Mesenchymal stem cell (in vitro differentiated cells and primary cell): ENCODE measurements around the gene PAQR9.

Source experiments
- DNase-seq: peaks from one replicate; pipeline ENCODE4 v3.0.0-alpha.2; 2013
- H2AFZ ChIP-seq: one replicate; pipeline ENCODE4 v1.6.1; 2013; ENCODE audit warnings: low read depth, mild to moderate bottlenecking, control low read depth, inconsistent platforms, low read length, moderate library complexity
- H2AK5ac ChIP-seq: 2 replicates; pipeline ENCODE4 v1.6.1; 2013; ENCODE audit warnings: low read length, moderate library complexity, mild to moderate bottlenecking, inconsistent platforms; ENCODE audit not compliant: severe bottlenecking
- H2BK120ac ChIP-seq: one replicate; pipeline ENCODE4 v1.6.1; 2013; ENCODE audit warnings: low read depth, mild to moderate bottlenecking, inconsistent platforms, low read length, moderate library complexity
- H2BK12ac ChIP-seq, 2 experiments: one replicate each; pipeline ENCODE4 v1.6.1; 2013; ENCODE audit warnings: inconsistent platforms in 2 of 2, low read length in 2 of 2, mild to moderate bottlenecking in 2 of 2, moderate library complexity in 2 of 2, control low read depth in 1 of 2
- H2BK15ac ChIP-seq: one replicate; pipeline ENCODE4 v1.6.1; 2013; ENCODE audit warnings: mild to moderate bottlenecking, low read depth, inconsistent platforms; ENCODE audit not compliant: poor library complexity, severe bottlenecking
- H2BK5ac ChIP-seq: 2 replicates; pipeline ENCODE4 v1.6.1; 2013; ENCODE audit warnings: low read depth, mild to moderate bottlenecking, low read length, control low read depth, inconsistent platforms; ENCODE audit not compliant: poor library complexity, severe bottlenecking
- H3K14ac ChIP-seq, 2 experiments: one replicate each; pipeline ENCODE4 v1.6.1; 2013; ENCODE audit warnings: inconsistent platforms in 2 of 2, low read length in 2 of 2, control low read depth in 1 of 2, mild to moderate bottlenecking in 1 of 2, moderate library complexity in 1 of 2
- H3K18ac ChIP-seq, 2 experiments: one replicate each; pipeline ENCODE4 v1.6.1; 2013; ENCODE audit warnings: inconsistent platforms in 2 of 2, low read length in 2 of 2, control low read depth in 1 of 2, low read depth in 1 of 2, mild to moderate bottlenecking in 1 of 2
- H3K23ac ChIP-seq, 2 experiments: one replicate each; pipeline ENCODE4 v1.6.1; 2013; ENCODE audit warnings: inconsistent platforms in 2 of 2, low read length in 2 of 2, mild to moderate bottlenecking in 2 of 2, moderate library complexity in 2 of 2, control low read depth in 1 of 2
- H3K27ac ChIP-seq: 2 replicates; pipeline ENCODE4 v1.5.1; 2013; ENCODE audit warnings: mild to moderate bottlenecking, moderate library complexity, low read length, control low read depth, inconsistent platforms; ENCODE audit not compliant: poor library complexity, severe bottlenecking
- H3K27me3 ChIP-seq, 2 experiments: 2 replicates each; pipeline versions ENCODE4 v1.6.1 to v1.7.0; 2013; ENCODE audit warnings: low read length in 2 of 2, mild to moderate bottlenecking in 2 of 2, moderate library complexity in 2 of 2, control low read depth in 1 of 2, inconsistent platforms in 1 of 2; ENCODE audit not compliant: control insufficient read depth in 1 of 2, insufficient read depth in 1 of 2
- H3K36me3 ChIP-seq, 2 experiments: 2 replicates each; pipeline versions ENCODE4 v1.6.1 to v1.7.0; 2013; ENCODE audit warnings: low read length in 2 of 2, control low read depth in 1 of 2, inconsistent platforms in 1 of 2, low read depth in 1 of 2, mild to moderate bottlenecking in 1 of 2; ENCODE audit not compliant: insufficient read depth in 2 of 2, control insufficient read depth in 1 of 2
- H3K4ac ChIP-seq, 2 experiments: one replicate each; pipeline ENCODE4 v1.6.1; 2013; ENCODE audit warnings: inconsistent platforms in 2 of 2, low read length in 2 of 2, mild to moderate bottlenecking in 2 of 2, moderate library complexity in 2 of 2, control low read depth in 1 of 2, low read depth in 1 of 2
- H3K4me1 ChIP-seq: 2 replicates; pipeline ENCODE4 v1.6.1; 2013; ENCODE audit warnings: low read depth, low read length, control low read depth; ENCODE audit not compliant: control insufficient read depth, insufficient read depth
- H3K4me2 ChIP-seq: 2 replicates; pipeline ENCODE4 v1.6.1; 2013; ENCODE audit warnings: low read length, mild to moderate bottlenecking, inconsistent platforms; ENCODE audit not compliant: poor library complexity, severe bottlenecking
- H3K4me3 ChIP-seq, 2 experiments: 2 replicates each; pipeline versions ENCODE4 v1.5.1 to v1.7.0; 2013; ENCODE audit warnings: low read length in 2 of 2, mild to moderate bottlenecking in 2 of 2, control low read depth in 1 of 2, low read depth in 1 of 2; ENCODE audit not compliant: insufficient read depth in 1 of 2
- H3K79me1 ChIP-seq: replicated peaks from 2 replicates; pipeline ENCODE4 v1.6.1; 2013; ENCODE audit warnings: mild to moderate bottlenecking, control low read depth, low read length, inconsistent platforms; ENCODE audit not compliant: poor library complexity, severe bottlenecking
- H3K9ac ChIP-seq: 2 replicates; pipeline ENCODE4 v1.7.0; 2013; ENCODE audit warnings: mild to moderate bottlenecking, low read length, moderate library complexity
- H3K9me3 ChIP-seq: 2 replicates; pipeline ENCODE4 v1.7.0; 2013; ENCODE audit warnings: mild to moderate bottlenecking, low read length; ENCODE audit not compliant: control insufficient read depth
- H4K8ac ChIP-seq: one replicate; pipeline ENCODE4 v1.6.1; 2013; ENCODE audit warnings: inconsistent platforms, mild to moderate bottlenecking, low read length, moderate library complexity
- H4K91ac ChIP-seq: one replicate; pipeline ENCODE4 v1.6.1; 2013; ENCODE audit warnings: mild to moderate bottlenecking, low read length, inconsistent platforms
- WGBS: methylation state at CpG from one replicate; pipeline ENCODE4 v1.1.7; 2013; ENCODE audit warnings: mixed read lengths; 5-methylcytosine and 5-hydroxymethylcytosine counted together

PAQR9 gene

DNA sequence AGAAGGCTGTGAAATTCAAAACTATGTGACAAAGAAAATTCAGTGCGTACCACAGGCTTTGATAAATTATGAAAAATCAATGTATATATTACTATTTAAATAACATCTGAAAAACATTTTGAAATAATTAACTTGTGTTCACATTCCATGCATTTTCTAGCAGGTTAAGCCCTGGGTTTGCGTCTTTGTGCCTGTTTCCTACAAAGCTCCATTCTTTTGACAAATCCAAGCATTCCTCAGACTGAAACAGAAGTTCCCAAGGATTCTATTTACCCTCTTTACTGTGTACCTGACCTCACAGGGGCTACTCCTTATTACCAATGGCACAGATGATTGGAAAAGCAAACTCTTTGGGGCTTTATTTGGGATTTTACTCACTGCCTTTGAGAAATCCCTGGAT, 1.9 kb downstream of the PAQR9 start:
- H2AFZ ChIP-seq: no peak overlapping the region
- no peak overlapping the region for H4K8ac ChIP-seq
- no peak overlapping the region for H3K23ac ChIP-seq
- no peak overlapping the region for H4K91ac ChIP-seq
- no peak overlapping the region for H3K4me3 ChIP-seq
- H3K14ac ChIP-seq: no peak overlapping the region
- H3K36me3 ChIP-seq: no peaks in the 10 kb centered on the region
- H2BK120ac ChIP-seq: no peak overlapping the region
- no peak overlapping the region for H3K4me2 ChIP-seq
- DNase-seq: no peak
- H2AK5ac ChIP-seq: no peak overlapping the region
- H3K9me3 ChIP-seq: no peaks in the 10 kb centered on the region
- no peak overlapping the region for H3K4ac ChIP-seq
- peaks cover 18% of the 10 kb centered on the region for H3K4me1 ChIP-seq
- H3K9ac ChIP-seq: no peak overlapping the region
- no peak overlapping the region for H2BK5ac ChIP-seq
- WGBS: 98% methylated on average over 1 of the region's 2 CpGs
- no peak overlapping the region for H3K18ac ChIP-seq
- H3K27me3 ChIP-seq: peaks cover 0 to 13% of the 10 kb centered on the region in 2 experiments
- no peak overlapping the region for H2BK15ac ChIP-seq
- H3K79me1 ChIP-seq: no peaks in the 10 kb centered on the region
- no peak overlapping the region for H3K27ac ChIP-seq
- H2BK12ac ChIP-seq: no peak overlapping the region

DNA sequence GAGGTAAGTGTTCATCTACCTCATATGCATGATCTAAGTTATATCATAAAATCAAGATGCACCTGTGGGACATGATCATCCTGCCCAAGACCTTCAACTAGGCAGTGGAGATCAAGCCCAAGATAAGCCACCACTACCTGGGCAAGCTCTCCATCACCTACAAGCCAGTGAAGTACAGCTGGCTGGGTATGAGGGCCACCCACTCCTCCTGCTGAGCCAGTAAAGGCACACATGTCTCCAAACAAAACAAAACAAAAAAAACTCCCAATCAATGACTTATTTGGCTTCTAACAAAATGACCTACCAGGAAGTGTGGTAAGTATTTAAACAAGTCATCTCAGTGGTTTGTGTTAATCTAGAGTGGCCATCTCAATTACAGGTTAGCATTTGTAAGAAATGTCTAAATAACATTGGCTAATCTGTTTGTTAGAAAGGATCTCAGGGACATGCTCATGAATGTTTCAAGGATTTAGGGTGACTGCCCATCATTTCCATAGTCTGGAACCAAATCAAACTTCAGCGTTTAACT, 3.1 kb downstream of the PAQR9 start:
- H3K4me2 ChIP-seq: no peak overlapping the region
- DNase-seq: no peak
- H4K91ac ChIP-seq: no peak overlapping the region
- H3K4me3 ChIP-seq: no peak overlapping the region
- H3K36me3 ChIP-seq: no peaks in the 10 kb centered on the region
- H3K18ac ChIP-seq: no peak overlapping the region
- H3K23ac ChIP-seq: no peak overlapping the region
- H3K14ac ChIP-seq: no peak overlapping the region
- no peak overlapping the region for H2AK5ac ChIP-seq
- H2BK12ac ChIP-seq: no peak overlapping the region
- H3K9me3 ChIP-seq: no peaks in the 10 kb centered on the region
- H3K27ac ChIP-seq: no peak overlapping the region
- no peak overlapping the region for H3K9ac ChIP-seq
- H3K4ac ChIP-seq: no peak overlapping the region
- no peak overlapping the region for H2BK5ac ChIP-seq
- peaks cover 0 to 13% of the 10 kb centered on the region in 2 experiments for H3K27me3 ChIP-seq
- no peak overlapping the region for H2BK15ac ChIP-seq
- no peaks in the 10 kb centered on the region for H3K79me1 ChIP-seq
- no peak overlapping the region for H2BK120ac ChIP-seq
- H3K4me1 ChIP-seq: peaks cover 18% of the 10 kb centered on the region
- no peak overlapping the region for H4K8ac ChIP-seq
- WGBS: no CpG with 5 or more reads among the region's 1 CpG
- H2AFZ ChIP-seq: no peak overlapping the region

DNA sequence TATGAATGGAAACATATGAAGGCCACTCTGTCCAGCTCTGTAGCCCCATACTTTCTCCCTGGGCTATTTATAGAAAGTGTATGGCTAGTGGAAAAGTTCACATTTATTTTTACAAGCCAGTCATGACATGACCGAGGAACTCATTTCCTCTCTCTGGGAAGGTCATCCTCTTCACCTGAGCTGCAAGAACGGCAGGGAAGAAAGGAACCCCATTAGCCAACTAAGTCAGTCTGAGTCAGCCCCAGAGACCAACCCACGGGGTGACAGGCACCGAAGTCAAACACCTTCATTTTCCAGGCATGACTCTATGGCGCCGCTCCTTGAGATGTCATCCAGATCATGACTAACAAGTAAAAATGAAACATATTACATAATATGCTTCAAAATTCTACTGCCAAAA, 4.8 kb downstream of the PAQR9 start:
- 34% methylated on average over 3 of the region's 6 CpGs for WGBS

DNA sequence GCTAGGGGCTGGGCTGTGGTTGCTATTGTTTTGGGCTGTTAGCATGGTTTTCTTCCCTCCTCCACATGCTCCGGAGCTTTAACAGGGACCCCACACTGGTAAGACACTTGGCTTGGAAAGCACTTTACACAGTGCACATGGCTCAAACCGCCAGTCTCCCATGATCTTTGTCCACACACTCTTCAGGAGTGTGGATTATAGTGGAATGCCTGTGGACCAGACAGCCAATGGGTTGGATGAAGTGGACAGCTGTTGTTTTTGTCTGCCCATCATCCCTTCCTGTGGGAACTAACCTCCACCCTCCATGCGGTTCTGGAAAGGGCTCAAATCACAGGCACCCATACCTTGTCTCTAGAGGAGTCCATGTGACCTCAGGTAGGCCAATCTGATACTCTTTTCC, 10.0 kb downstream of the PAQR9 start:
- H3K4me1 ChIP-seq: no peaks in the 10 kb centered on the region
- H3K36me3 ChIP-seq: no peaks in the 10 kb centered on the region
- H3K4me3 ChIP-seq: no peak overlapping the region
- no peaks in the 10 kb centered on the region for H3K27me3 ChIP-seq
- no peak overlapping the region for H3K18ac ChIP-seq
- H3K4me2 ChIP-seq: no peak overlapping the region
- no peak overlapping the region for H2BK12ac ChIP-seq
- no peak overlapping the region for H2AK5ac ChIP-seq
- no peak overlapping the region for H2BK5ac ChIP-seq
- H3K27ac ChIP-seq: no peak overlapping the region
- H3K79me1 ChIP-seq: no peaks in the 10 kb centered on the region
- H2AFZ ChIP-seq: no peak overlapping the region
- no peak overlapping the region for H3K4ac ChIP-seq
- H4K8ac ChIP-seq: no peak overlapping the region
- no peak for DNase-seq
- no peaks in the 10 kb centered on the region for H3K9me3 ChIP-seq
- no peak overlapping the region for H4K91ac ChIP-seq
- H3K14ac ChIP-seq: no peak overlapping the region
- no peak overlapping the region for H3K23ac ChIP-seq
- H2BK15ac ChIP-seq: no peak overlapping the region
- no peak overlapping the region for H3K9ac ChIP-seq
- WGBS: 78% methylated on average over 1 of the region's 3 CpGs
- H2BK120ac ChIP-seq: no peak overlapping the region

More for the DNA sequence above, 4.8 kb downstream of the PAQR9 start:
- H3K79me1 ChIP-seq: no peaks in the 10 kb centered on the region
- H3K18ac ChIP-seq: no peak overlapping the region
- H2BK120ac ChIP-seq: no peak overlapping the region
- H3K27ac ChIP-seq: no peak overlapping the region
- no peak overlapping the region for H2AFZ ChIP-seq
- H2BK5ac ChIP-seq: no peak overlapping the region
- peaks cover 14% of the 10 kb centered on the region for H3K4me1 ChIP-seq
- no peak for DNase-seq
- H2AK5ac ChIP-seq: no peak overlapping the region
- no peak overlapping the region for H3K4me3 ChIP-seq
- H4K91ac ChIP-seq: no peak overlapping the region
- no peak overlapping the region for H3K23ac ChIP-seq
- no peak overlapping the region for H4K8ac ChIP-seq
- no peak overlapping the region for H3K14ac ChIP-seq
- H3K27me3 ChIP-seq: peaks cover 0 to 13% of the 10 kb centered on the region in 2 experiments
- H2BK15ac ChIP-seq: no peak overlapping the region
- H3K36me3 ChIP-seq: no peaks in the 10 kb centered on the region
- H2BK12ac ChIP-seq: no peak overlapping the region
- H3K9me3 ChIP-seq: no peaks in the 10 kb centered on the region
- no peak overlapping the region for H3K4ac ChIP-seq
- no peak overlapping the region for H3K9ac ChIP-seq
- H3K4me2 ChIP-seq: no peak overlapping the region
